Activated T-cell treated with anti-CD3 and anti-CD28 coated beads, Interleukin-2, amount 50 U/mL, for 72 hours (primary cell): ENCODE results near the gene SIGLEC6. TPM values are rescaled to one million over a fixed set of nuclear protein-coding genes. Genes with fewer than 3 reads are reported as not detected.

Experiments used
- ATAC-seq, 2 donors: fragments of 150-1000 bp; cut with Tn5 transposase; replicated peaks in 1 of 2; 2 replicates each; pipeline ENCODE4 v1.10.0; 2021; ENCODE audit warnings: moderate library complexity in 2 of 2, mild to moderate bottlenecking in 1 of 2
- DNase-seq, 2 donors: peaks; one replicate each; pipeline ENCODE4 v3.0.0; 2021 to 2022; ENCODE audit warnings: mixed read lengths in 1 of 2
- H3K27ac Mint-ChIP-seq: one replicate; pipeline ENCODE4 v1.8.0; 2022; ENCODE audit warnings: mild to moderate bottlenecking, moderate library complexity, mixed read lengths
- H3K27me3 Mint-ChIP-seq: one replicate; pipeline ENCODE4 v1.8.0; 2022; ENCODE audit warnings: low read depth, mixed read lengths
- H3K36me3 Mint-ChIP-seq, 2 donors: one replicate each; pipeline ENCODE4 v1.8.0; 2022; ENCODE audit warnings: mixed read lengths in 2 of 2, mild to moderate bottlenecking in 1 of 2; ENCODE audit not compliant: insufficient read depth in 2 of 2
- H3K4me1 Mint-ChIP-seq: one replicate; pipeline ENCODE4 v1.8.0; 2022; ENCODE audit warnings: low read depth, mixed read lengths
- H3K4me3 Mint-ChIP-seq, 2 donors: one replicate each; pipeline ENCODE4 v1.8.0; 2022; ENCODE audit warnings: mild to moderate bottlenecking in 2 of 2, mixed read lengths in 2 of 2, moderate library complexity in 2 of 2
- H3K9me3 Mint-ChIP-seq, 2 donors: one replicate each; pipeline ENCODE4 v1.8.0; 2022; ENCODE audit warnings: mixed read lengths in 2 of 2
- total RNA-seq, 2 donors: library from RNA; stranded (reverse); gene quantifications; one replicate each; pipeline ENCODE4 v1.2.3, GENCODE V29; 2022

The SIGLEC6 gene
- total RNA-seq, 2 donors from 2014 or later: not detected

- Mint-ChIP-seq H3K9me3 (peaks cover 2 to 7% of the 10 kb centered on the region in 2 donors), H3K36me3 (peaks cover 0 to 2% of the 10 kb centered on the region in 2 donors), H3K27ac (no peak overlapping the region), H3K4me1 (peaks cover 20% of the 10 kb centered on the region), H3K27me3 (peaks cover 35% of the 10 kb centered on the region), H3K4me3 (no peak overlapping the region)
- ATAC-seq (no peak), DNase-seq (no peak)
These were observed 37.7 kb downstream of the SIGLEC6 start for GRCh38 chr19:51493776-51494175.

DNA sequence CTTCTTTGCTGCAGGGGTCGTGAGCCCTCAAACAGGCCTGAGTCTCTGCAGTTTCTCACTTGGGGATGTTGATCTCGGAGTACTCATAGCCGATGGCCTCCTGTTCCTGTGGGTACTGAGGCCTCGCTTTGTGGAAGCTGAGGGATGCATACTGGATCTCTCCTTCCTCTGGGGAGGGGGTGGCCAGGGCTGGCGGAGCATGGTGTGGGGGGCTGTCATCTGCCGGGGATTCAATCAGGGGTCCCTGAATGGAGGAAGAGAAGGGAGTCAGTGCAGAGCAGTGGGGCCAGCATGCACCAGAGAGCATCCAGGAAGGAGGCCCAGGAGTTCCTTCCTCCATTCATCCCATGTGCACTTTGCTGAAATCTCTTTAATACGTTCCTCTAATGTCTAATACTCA is 39.9 kb downstream of the SIGLEC6 start:
- peaks cover 34% of the 10 kb centered on the region for H3K4me1 Mint-ChIP-seq
- ATAC-seq (no peak), DNase-seq (no peak)
- no peak overlapping the region for H3K4me3 Mint-ChIP-seq
- no peak overlapping the region for H3K27ac Mint-ChIP-seq
- peaks cover 0 to 2% of the 10 kb centered on the region in 2 donors for H3K36me3 Mint-ChIP-seq
- H3K9me3 Mint-ChIP-seq: peaks cover 2 to 10% of the 10 kb centered on the region in 2 donors
- peaks cover 24% of the 10 kb centered on the region for H3K27me3 Mint-ChIP-seq

GRCh38 chr19:51490676-51491075 is 40.8 kb downstream of the SIGLEC6 start:
- Mint-ChIP-seq H3K9me3 (peaks cover 5 to 13% of the 10 kb centered on the region in 2 donors), H3K27ac (no peak overlapping the region), H3K27me3 (peaks cover 30% of the 10 kb centered on the region), H3K4me1 (peaks cover 34% of the 10 kb centered on the region), H3K36me3 (peaks cover 2 to 4% of the 10 kb centered on the region in 2 donors), H3K4me3 (no peak overlapping the region)
- no peak for ATAC-seq
- no peak for DNase-seq

GRCh38 chr19:51489113-51489512 is 42.4 kb downstream of the SIGLEC6 start:
- H3K4me3 Mint-ChIP-seq: peak overlapping the region; percentile 11 to 24
- ATAC-seq: peak; percentile 90 to 91
- H3K9me3 Mint-ChIP-seq: peaks cover 5 to 13% of the 10 kb centered on the region in 2 donors
- peaks cover 33% of the 10 kb centered on the region for H3K4me1 Mint-ChIP-seq
- H3K27me3 Mint-ChIP-seq: peaks cover 42% of the 10 kb centered on the region
- DNase-seq: peak in 1 of 2 donors; percentile 46
- peaks cover 2 to 4% of the 10 kb centered on the region in 2 donors for H3K36me3 Mint-ChIP-seq
- H3K27ac Mint-ChIP-seq: no peak overlapping the region

GRCh38 chr19:51488491-51488890 is 43.0 kb downstream of the SIGLEC6 start:
- DNase-seq: no peak
- peaks cover 26% of the 10 kb centered on the region for H3K4me1 Mint-ChIP-seq
- peaks cover 39% of the 10 kb centered on the region for H3K27me3 Mint-ChIP-seq
- no peak overlapping the region for H3K4me3 Mint-ChIP-seq
- peaks cover 2 to 4% of the 10 kb centered on the region in 2 donors for H3K36me3 Mint-ChIP-seq
- no peak overlapping the region for H3K27ac Mint-ChIP-seq
- ATAC-seq: no peak
- peaks cover 3 to 8% of the 10 kb centered on the region in 2 donors for H3K9me3 Mint-ChIP-seq

- DNase-seq (no peak), ATAC-seq (no peak)
- peaks cover 3 to 6% of the 10 kb centered on the region in 2 donors for H3K9me3 Mint-ChIP-seq
- H3K4me1 Mint-ChIP-seq: peaks cover 20% of the 10 kb centered on the region
- H3K27me3 Mint-ChIP-seq: peaks cover 43% of the 10 kb centered on the region
- H3K27ac Mint-ChIP-seq: no peak overlapping the region
- H3K4me3 Mint-ChIP-seq: no peak overlapping the region
- H3K36me3 Mint-ChIP-seq: peaks cover under 1 to 4% of the 10 kb centered on the region in 2 donors
These were observed 45.4 kb downstream of the SIGLEC6 start for GRCh38 chr19:51485960-51486660.

- ATAC-seq (no peak), DNase-seq (no peak)
- Mint-ChIP-seq H3K27me3 (peaks cover 44% of the 10 kb centered on the region), H3K27ac (no peak overlapping the region), H3K4me3 (no peak overlapping the region), H3K4me1 (peaks cover 25% of the 10 kb centered on the region), H3K36me3 (no peaks in the 10 kb centered on the region), H3K9me3 (peaks cover 0 to 2% of the 10 kb centered on the region in 2 donors)
These were observed 50.9 kb downstream of the SIGLEC6 start for GRCh38 chr19:51480590-51480989.

GRCh38 chr19:51479531-51480331 is 51.7 kb downstream of the SIGLEC6 start:
- Mint-ChIP-seq H3K9me3 (peaks cover 0 to 2% of the 10 kb centered on the region in 2 donors), H3K27me3 (peaks cover 38% of the 10 kb centered on the region), H3K27ac (no peak overlapping the region), H3K4me3 (peak overlapping the region; percentile 5 to 25), H3K36me3 (no peaks in the 10 kb centered on the region), H3K4me1 (peaks cover 27% of the 10 kb centered on the region)
- DNase-seq: peak; percentile 45 to 70
- peak; percentile 99 for ATAC-seq

- ATAC-seq (no peak), DNase-seq (no peak)
- Mint-ChIP-seq H3K27ac (no peak within 1 kb of the TSS), H3K9me3 (peaks cover 0 to 2% of the 10 kb centered on the region in 2 donors), H3K27me3 (peaks cover 36% of the 10 kb centered on the region), H3K4me1 (peaks cover 34% of the 10 kb centered on the region), H3K36me3 (no peaks in the 10 kb centered on the region), H3K4me3 (peak within 1 kb of the TSS; percentile 5 to 25)
These were observed 52.9 kb downstream of the SIGLEC6 start, which contains the start of gene CEACAM18 for GRCh38 chr19:51478381-51479234. TSS of gene CEACAM18 (plus strand) at chr19:51478539.

DNA sequence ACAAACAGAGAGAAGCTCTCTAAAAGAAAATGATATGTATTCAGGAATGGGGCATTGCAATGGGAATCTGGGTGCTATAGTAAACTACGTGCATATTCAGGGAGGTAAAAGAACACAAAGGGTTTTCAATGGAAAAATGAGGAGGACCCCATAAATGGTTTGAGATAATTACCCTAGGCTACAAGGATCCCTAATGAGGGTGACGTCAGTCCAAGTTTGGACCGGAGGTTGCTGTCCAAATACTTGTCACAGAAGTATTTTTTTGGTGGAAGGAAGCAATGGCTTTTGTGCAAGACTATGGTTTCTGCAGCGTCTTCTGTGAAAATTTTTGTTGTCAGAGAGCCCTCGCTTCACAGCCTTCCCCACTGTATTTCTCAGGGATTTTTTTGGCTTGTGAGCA is 54.1 kb downstream of the SIGLEC6 start:
- H3K9me3 Mint-ChIP-seq: peaks cover 0 to 2% of the 10 kb centered on the region in 2 donors
- DNase-seq (no peak), ATAC-seq (no peak)
- no peak overlapping the region for H3K4me3 Mint-ChIP-seq
- H3K36me3 Mint-ChIP-seq: no peaks in the 10 kb centered on the region
- H3K27me3 Mint-ChIP-seq: peaks cover 28% of the 10 kb centered on the region
- peaks cover 47% of the 10 kb centered on the region for H3K4me1 Mint-ChIP-seq
- H3K27ac Mint-ChIP-seq: no peak overlapping the region

DNA sequence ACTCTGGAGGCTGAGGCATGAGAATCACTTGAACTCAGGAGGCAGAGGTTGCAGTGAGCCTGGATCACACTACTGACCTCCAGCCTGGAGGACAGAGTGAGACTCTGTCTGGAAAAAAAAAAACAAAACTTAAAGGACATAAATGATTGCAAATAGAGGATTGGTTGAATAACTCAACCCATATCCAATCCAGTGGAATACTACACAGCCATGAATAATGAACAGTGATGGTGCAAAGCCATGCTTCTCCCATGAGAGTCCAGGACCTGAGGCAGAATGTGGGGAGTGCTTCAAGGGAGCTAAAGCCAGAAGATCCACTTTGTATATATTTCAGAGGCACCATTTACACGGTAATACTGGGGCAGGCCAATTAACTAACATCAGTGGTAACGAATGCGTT is 55.3 kb downstream of the SIGLEC6 start:
- DNase-seq: no peak
- Mint-ChIP-seq H3K27ac (no peak overlapping the region), H3K4me1 (peaks cover 54% of the 10 kb centered on the region), H3K27me3 (peaks cover 16% of the 10 kb centered on the region), H3K36me3 (no peaks in the 10 kb centered on the region), H3K4me3 (no peak overlapping the region), H3K9me3 (peaks cover 0 to 2% of the 10 kb centered on the region in 2 donors)
- ATAC-seq: no peak

DNA sequence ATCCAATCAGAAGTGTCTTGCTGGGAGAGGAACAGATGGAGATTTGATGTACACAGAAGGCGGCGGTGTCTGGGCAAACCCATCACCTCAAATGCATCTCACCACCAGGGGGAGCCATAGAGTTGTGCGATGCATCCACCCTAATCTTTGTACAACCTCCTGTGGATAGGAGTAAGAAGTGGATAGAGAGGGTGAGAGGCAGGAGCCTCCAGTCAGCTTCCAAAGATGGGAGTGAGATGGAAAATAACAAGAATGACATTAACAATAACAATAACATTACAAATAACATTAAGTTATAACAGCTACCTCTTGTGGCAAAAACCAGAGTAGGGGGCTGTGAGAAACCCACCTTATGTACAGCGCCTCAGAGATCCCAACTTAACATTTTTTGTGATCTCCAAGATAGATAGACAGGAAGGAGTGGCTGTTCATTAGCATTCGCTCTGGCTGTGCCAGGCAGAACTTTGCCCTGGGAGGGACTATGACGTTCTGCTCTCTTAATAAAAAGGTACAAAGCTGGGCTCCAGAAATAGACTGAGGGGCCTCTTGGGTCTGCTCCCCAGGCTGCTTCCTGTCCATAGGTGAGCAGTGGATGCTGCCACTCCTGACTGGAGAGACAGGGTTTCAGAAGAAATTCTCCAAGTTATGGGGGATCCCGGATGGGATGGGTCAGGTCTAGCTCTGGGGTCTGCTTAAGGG is 58.3 kb downstream of the SIGLEC6 start:
- no peaks in the 10 kb centered on the region for H3K36me3 Mint-ChIP-seq

More for the DNA sequence above, 58.3 kb downstream of the SIGLEC6 start:
- no peaks in the 10 kb centered on the region for H3K9me3 Mint-ChIP-seq
- ATAC-seq: peak; percentile 89
- peaks cover 9% of the 10 kb centered on the region for H3K27me3 Mint-ChIP-seq
- peak; percentile 87 to 91 for DNase-seq
- peak overlapping the region; percentile 34 to 46 for H3K4me3 Mint-ChIP-seq
- H3K4me1 Mint-ChIP-seq: peaks cover 33% of the 10 kb centered on the region
- peak overlapping the region; percentile 1 for H3K27ac Mint-ChIP-seq
